Stimulated activated CD4-positive, alpha-beta T cell treated with anti-CD3 and anti-CD28 coated beads, Interleukin-12 subunit alpha, Interleukin-12 subunit beta, amount 100 ng/mL, for 4 hours (primary cell): ENCODE measurements around the gene SPRED2.

ENCODE experiments used
- DNase-seq: peaks from one replicate; pipeline ENCODE4 v3.0.0-alpha.2; 2020

Gene SPRED2

GRCh38 chr2:65382776-65383357 lies 49.5 kb downstream of the SPRED2 start:
- DNase-seq: peak; percentile 73

GRCh38 chr2:65382323-65382722 lies 50.1 kb downstream of the SPRED2 start:
- DNase-seq: no peak

DNA sequence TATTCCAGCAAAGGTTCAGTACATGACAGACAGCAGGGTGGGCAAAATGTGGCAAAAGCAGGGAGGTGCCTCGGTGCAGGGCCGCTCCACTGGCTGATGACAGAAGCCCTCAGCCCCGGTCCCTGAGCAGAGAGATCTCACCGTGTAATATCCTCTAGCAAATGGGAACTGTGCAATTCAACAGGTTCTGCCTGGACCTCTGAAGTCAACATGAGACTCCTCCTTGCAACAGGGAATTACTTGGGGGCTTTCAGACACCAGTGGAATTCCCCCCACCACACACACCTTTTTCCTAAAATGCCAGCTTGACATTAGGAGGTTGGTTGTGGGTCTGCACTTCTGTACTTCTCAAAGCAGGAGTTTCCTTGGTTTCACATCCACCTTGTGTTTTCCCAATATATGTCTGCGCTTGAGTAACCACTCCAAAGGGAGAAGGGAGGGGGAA lies 50.8 kb downstream of the SPRED2 start:
- no peak for DNase-seq

- DNase-seq: no peak
These were observed 52.1 kb downstream of the SPRED2 start for GRCh38 chr2:65380255-65380654.

DNA sequence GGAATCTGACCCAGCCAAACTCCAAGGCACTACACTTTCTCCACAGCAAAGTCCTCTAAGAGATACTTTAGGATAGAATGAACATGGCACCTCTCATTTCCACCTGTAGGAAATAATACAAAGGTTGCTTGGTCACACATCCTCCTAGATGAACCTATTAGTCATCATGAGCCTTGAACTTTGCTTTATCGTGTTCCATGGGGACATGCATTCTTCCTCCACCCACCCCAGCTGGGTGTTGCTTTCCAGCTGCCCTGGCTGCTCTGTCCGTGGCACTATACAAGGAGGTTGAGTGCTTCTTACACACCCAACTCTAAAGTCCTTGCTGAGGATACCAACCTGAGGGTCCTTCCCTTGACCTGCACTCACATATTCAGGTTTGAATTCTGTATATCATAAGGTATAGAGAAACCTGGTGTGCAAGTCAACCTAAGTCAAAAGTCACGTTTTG lies 52.7 kb downstream of the SPRED2 start:
- no peak for DNase-seq

DNA sequence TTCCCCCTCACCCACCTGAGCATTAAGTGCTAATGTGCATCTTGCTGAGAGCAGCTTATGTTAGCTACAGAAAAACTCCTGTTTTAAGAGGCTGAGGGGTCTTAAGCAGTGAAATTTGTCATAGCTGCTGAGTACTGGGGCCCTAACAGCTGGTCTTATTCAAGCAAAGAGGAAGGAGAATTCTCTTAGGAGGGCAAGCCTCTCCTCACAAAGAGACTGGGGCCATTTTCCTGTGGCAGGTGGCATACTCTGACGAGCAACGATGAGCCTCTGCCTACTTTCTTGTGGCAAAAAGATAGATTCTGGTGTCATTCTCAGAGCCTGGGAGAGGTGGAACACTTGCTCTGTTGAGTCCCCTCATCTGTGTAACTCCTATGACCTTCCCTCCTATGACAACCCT lies 53.2 kb downstream of the SPRED2 start:
- DNase-seq: no peak

GRCh38 chr2:65378290-65378689 lies 54.1 kb downstream of the SPRED2 start:
- DNase-seq: no peak

GRCh38 chr2:65377556-65378192 lies 54.7 kb downstream of the SPRED2 start:
- DNase-seq: no peak

GRCh38 chr2:65375723-65376122 lies 56.7 kb downstream of the SPRED2 start:
- no peak for DNase-seq

- no peak for DNase-seq
These were observed 57.4 kb downstream of the SPRED2 start for GRCh38 chr2:65374999-65375398.

GRCh38 chr2:65374575-65374974 lies 57.8 kb downstream of the SPRED2 start:
- no peak for DNase-seq

- DNase-seq: no peak
These were observed 59.0 kb downstream of the SPRED2 start for GRCh38 chr2:65373365-65373918.

- no peak for DNase-seq
These were observed 59.8 kb downstream of the SPRED2 start for GRCh38 chr2:65372619-65373018.

GRCh38 chr2:65371074-65371434 lies 61.3 kb downstream of the SPRED2 start:
- DNase-seq: no peak

DNA sequence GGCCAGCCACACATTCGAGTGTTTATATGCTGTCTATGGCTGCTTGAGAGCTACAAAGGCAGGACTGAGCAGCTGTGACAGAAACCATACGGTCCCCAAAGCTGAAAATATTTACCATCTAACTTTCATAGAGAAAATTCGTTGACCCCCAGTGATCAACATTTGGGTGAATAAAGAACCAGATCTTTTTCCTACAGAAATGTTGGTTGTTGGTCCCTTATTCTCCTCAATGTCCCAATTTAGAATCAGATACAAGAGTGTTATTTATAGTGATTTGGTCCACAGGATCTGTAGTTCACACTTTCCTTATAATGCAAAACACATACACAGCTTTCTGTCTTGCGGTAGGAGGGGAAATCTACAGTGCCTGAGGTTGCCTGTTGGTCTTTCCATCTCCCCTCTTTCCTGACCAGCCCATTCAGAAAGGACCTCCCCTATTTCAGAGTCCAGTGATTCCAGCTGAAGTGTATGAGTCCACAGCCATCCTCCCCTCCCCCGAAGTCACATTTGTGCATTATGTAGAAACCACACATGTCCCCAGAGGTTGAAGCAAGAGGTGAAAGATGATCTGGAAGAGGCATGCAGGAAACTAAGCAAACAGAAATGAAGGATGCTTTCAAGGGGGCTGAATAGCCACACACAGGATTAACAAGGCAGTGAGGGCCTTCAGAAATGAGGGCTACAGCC lies 61.9 kb downstream of the SPRED2 start:
- DNase-seq: no peak

GRCh38 chr2:65369980-65370379 lies 62.4 kb downstream of the SPRED2 start:
- no peak for DNase-seq

GRCh38 chr2:65369574-65369973 lies 62.8 kb downstream of the SPRED2 start:
- no peak for DNase-seq

GRCh38 chr2:65368468-65368867 lies 63.9 kb downstream of the SPRED2 start:
- no peak for DNase-seq

DNA sequence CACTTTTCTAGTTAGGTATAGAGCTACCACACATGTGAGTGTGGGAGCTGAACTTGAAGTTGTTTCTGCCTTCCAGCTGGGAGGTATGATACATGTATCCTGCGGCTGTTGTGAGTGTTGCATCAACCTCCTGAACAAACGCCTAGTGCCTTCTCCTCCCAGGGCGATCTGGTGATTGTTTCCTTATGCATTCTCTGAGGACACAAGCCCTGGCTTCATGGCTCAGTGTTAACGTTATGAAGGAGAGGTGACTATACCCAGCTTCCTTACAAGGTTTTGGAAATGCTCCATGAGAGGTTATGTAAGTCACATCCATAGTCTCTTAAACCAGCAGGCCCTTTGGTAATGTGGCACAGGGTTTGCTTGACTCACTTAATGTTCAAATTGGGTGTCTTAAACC lies 64.9 kb downstream of the SPRED2 start:
- DNase-seq: no peak

GRCh38 chr2:65366595-65367125 lies 65.7 kb downstream of the SPRED2 start:
- DNase-seq: no peak

DNA sequence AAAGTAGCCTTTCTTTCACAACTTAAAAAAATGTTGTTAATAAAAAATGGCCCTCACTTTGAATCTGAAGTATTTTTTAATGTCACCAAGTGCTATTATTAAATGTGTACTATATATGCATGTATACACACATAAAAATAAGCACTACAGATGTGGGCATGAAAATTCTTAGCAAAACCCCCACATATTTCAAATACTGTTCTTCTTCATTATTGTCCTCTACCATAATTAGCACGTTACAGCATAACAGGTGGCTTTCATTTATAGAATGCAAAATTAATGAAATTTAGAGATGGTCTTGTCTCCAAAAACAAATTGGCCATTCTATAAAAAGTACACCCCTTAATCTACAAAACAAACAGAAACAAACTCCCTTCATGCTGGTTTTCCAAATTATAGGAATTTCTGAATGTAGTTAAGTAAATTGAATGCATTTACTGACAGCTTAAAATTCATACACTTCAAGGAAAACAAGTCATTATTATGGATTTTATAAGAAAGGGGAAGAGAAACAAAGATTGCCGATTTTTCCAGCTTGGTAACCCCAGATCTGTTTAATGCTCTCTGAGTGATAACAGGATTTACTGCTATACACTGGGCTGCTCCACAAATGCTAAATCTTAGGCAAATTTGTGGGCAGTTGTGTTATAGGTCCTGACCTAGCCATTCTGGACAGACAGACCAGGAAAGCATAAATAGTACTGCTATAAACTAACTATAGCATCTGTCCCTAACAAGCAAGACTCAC lies 67.2 kb downstream of the SPRED2 start:
- DNase-seq: no peak

DNA sequence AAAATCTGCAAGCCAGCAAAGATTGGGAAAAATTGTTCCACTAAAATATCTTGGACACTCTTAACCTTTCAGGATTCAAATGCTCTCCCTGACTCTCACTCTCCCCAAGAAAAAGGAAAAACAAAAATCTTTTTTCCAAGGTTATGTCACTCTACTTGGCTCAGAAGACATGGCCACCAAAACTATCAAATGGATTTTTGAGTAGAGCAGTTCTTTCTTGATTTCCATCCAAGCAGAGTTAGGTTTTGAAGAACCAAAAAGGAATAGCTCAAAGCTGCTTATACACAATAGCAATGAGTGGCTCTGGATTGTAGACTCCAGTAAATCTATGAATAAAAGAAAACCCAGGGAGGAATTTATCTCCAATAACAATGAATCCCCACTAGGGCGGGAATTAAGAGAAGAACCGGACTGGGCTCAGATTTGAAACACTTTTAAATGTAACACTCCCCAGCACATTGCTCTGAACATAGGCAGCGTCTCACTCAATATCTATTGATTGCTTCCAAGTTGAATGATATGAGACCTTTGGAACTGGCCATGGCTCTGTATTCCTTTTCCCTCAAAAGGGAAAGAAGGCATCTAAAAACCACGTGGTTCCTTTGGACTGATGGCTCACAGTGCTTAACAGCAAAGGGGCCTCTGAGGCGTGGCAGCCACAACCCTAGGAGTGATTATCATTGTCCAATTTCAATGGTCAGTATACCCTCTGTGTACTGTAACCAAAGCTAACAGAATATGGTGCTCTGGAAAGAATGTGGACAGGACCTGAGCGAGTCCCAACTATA lies 68.3 kb downstream of the SPRED2 start:
- no peak for DNase-seq
